T-cell (primary cell): ENCODE data around the gene MECP2. TPM values are rescaled to one million over a fixed set of nuclear protein-coding genes. Genes with fewer than 3 reads are reported as not detected.
A peak's percentile ranks its signal among the peaks of the same experiment; 100 is the strongest.
"Not testable (repeated sequence)": the region's sequence is repeated elsewhere in the genome, so short reads cannot be mapped to it uniquely, and the experiment has no call there.

Source experiments
- ATAC-seq, 4 experiments: fragments of 200-7000 bp in 3 of 4; fragments of 150-1000 bp in 1 of 4; cut with Tn5 transposase; replicated peaks in 1 of 4; 1 replicate in 3 of 4; 2 replicates in 1 of 4; pipeline ENCODE4 v1.10.0; 2021; ENCODE audit warnings: moderate library complexity in 3 of 4, mild to moderate bottlenecking in 2 of 4, moderate number of reproducible peaks in 1 of 4
- CTCF ChIA-PET, 2 donors: fragments of 300-600 bp; sonication (Branson Sonifier 250); formaldehyde crosslinking; loops; one replicate each; lab custom pipeline; 2022; ENCODE audit warnings: antibody characterized with exemption in 2 of 2; lab: Charles Lee
- POLR2A ChIA-PET, 2 donors: fragments of 300-600 bp; sonication (Branson Sonifier 250); formaldehyde crosslinking; loops; one replicate each; lab custom pipeline; 2022; ENCODE audit warnings: antibody characterized with exemption in 2 of 2; lab: Charles Lee
- DNase-seq, 35 experiments: peaks; one replicate each; pipeline versions ENCODE4 v3.0.0 to v3.0.0-alpha.2; 2013 to 2023
- H3K27ac ChIP-seq: one replicate; pipeline ENCODE4 v1.5.1; 2013; ENCODE audit warnings: low read length
- H3K27me3 ChIP-seq, 2 experiments: replicated peaks in 1 of 2; 1 replicate in 1 of 2; 2 replicates in 1 of 2; pipeline versions ENCODE4 v1.6.1 to v1.7.0; 2013; ENCODE audit warnings: low read length in 1 of 2, mixed read lengths in 1 of 2; ENCODE audit not compliant: control insufficient read depth in 2 of 2, insufficient read depth in 2 of 2; ENCODE audit errors: extremely low read depth in 1 of 2
- H3K36me3 ChIP-seq, 2 donors: 1 replicate in 1 of 2; 2 replicates in 1 of 2; pipeline versions ENCODE4 v1.6.1 to v1.7.0; 2013; ENCODE audit warnings: low read length in 1 of 2; ENCODE audit not compliant: control insufficient read depth in 2 of 2, insufficient read depth in 1 of 2; ENCODE audit errors: extremely low read depth in 1 of 2
- H3K4me1 ChIP-seq, 2 experiments: 1 replicate in 1 of 2; 2 replicates in 1 of 2; pipeline versions ENCODE4 v1.6.1 to v1.7.0; 2013; ENCODE audit warnings: low read length in 2 of 2, mixed read lengths in 1 of 2; ENCODE audit not compliant: insufficient read depth in 2 of 2, control insufficient read depth in 1 of 2; ENCODE audit errors: extremely low read depth in 1 of 2
- H3K4me3 ChIP-seq, 2 donors: 1 replicate in 1 of 2; 2 replicates in 1 of 2; pipeline versions ENCODE4 v1.5.1 to v1.7.0; 2013; ENCODE audit warnings: mild to moderate bottlenecking in 2 of 2, low read length in 1 of 2, moderate library complexity in 1 of 2; ENCODE audit not compliant: control insufficient read depth in 1 of 2; ENCODE audit errors: extremely low read depth in 1 of 2
- H3K9me3 ChIP-seq: 2 replicates; pipeline ENCODE4 v1.7.0; 2013
- H3K27ac Mint-ChIP-seq, 2 donors: one replicate each; pipeline ENCODE4 v1.8.0; 2020 to 2021; ENCODE audit warnings: mild to moderate bottlenecking in 2 of 2, mixed read lengths in 2 of 2
- H3K27me3 Mint-ChIP-seq, 2 donors: one replicate each; pipeline ENCODE4 v1.8.0; 2021 to 2022; ENCODE audit warnings: mixed read lengths in 2 of 2
- H3K36me3 Mint-ChIP-seq: one replicate; pipeline ENCODE4 v1.8.0; 2021; ENCODE audit warnings: mixed read lengths
- H3K4me1 Mint-ChIP-seq, 3 donors: one replicate each; pipeline ENCODE4 v1.8.0; 2020 to 2022; ENCODE audit warnings: mixed read lengths in 3 of 3, mild to moderate bottlenecking in 1 of 3
- H3K4me3 Mint-ChIP-seq, 3 donors: one replicate each; pipeline ENCODE4 v1.8.0; 2020 to 2022; ENCODE audit warnings: mild to moderate bottlenecking in 3 of 3, mixed read lengths in 3 of 3, moderate library complexity in 3 of 3
- H3K9me3 Mint-ChIP-seq, 3 donors: one replicate each; pipeline ENCODE4 v1.8.0; 2020 to 2022; ENCODE audit warnings: mixed read lengths in 3 of 3
- WGBS: methylation state at CpG from one replicate; pipeline ENCODE4 v1.1.5; 2013; ENCODE audit warnings: missing lambda C conversion rate; ENCODE audit not compliant: insufficient coverage; 5-methylcytosine and 5-hydroxymethylcytosine counted together
- total RNA-seq, 35 experiments: library from RNA in 6 of 35; stranded (reverse) in 6 of 35; fragments of 120-200 nt in 1 of 35; gene quantifications; one replicate each; pipeline versions ENCODE4 v1.2.1 to v1.2.4 and lab custom pipeline; 2013 to 2026

Gene MECP2
- total RNA-seq, 5 donors from 2014 or later (not counting 1 experiment from before 2014, with no cell fraction given), result 84.9 to 129 (median 100) TPM

DNA sequence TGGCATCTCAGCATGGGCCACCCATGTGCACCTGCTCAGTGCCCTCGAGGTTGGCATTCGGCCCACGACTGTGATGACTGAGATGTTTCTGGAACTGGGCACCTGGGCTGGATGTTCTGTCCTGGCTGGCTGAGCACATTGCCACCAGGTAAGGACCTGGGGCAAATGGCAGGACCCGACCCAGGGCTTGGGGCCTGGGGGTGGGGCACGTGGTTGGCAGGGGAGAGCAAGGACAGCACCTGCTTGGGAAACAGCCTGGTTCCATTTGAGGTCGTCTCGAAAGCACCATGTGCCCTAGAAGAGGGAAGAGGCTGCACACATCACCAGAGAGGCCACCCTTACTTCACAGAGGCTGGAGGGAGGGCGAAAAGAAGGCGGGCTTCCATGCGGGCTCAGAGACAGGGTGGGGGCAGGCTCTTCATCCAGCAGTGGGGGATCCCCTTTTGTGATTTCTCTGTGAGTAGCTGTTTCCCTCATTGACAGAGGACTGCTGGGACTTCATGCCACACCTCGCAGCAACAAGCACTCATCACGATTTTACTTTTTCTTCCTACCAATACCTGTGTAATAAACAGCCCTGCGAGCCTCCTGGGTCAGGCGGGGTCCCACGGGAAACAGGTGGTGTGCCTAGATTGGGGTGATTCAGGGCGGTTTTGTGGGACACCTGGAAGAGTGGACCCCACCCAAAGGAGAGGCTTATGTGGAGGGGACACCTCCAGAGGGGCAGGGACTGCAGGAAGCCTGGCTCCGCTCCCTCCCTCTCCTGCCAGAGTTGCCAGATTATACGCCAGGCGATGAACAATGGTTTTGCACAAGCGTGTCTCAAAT, 113.0 kb downstream of the MECP2 start:
- peak overlapping the region; percentile 95 to 98 for H3K27ac Mint-ChIP-seq
- ATAC-seq (peak; percentile 17 to 60 (median 32)), DNase-seq (peak in 13 of 35 experiments; percentile 3 to 73 (median 33))
- Histone ChIP-seq H3K9me3 (no peaks in the 10 kb centered on the region), H3K4me1 (peaks cover 17 to 77% of the 10 kb centered on the region in 2 experiments), H3K27ac (peak overlapping the region; percentile 93), H3K27me3 (no peaks in the 10 kb centered on the region), H3K36me3 (no peaks in the 10 kb centered on the region), H3K4me3 (no peak overlapping the region)
- ChIA-PET CTCF (interaction anchor here in 1 of 2 donors (0.6 kb wide), 1 partner anchor 103 kb away, joined by 3 read pairs; no protein-coding TSS in a partner anchor), POLR2A (interaction anchor here in 1 of 2 donors (0.5 kb wide), 1 partner anchor 386 kb away, joined by 21 read pairs; no protein-coding TSS in a partner anchor)
- peak overlapping the region; percentile 61 to 76 (median 76) for H3K4me3 Mint-ChIP-seq
- peaks cover 38 to 63% (median 52%) of the 10 kb centered on the region in 3 donors for H3K4me1 Mint-ChIP-seq
- peaks cover 0 to 10% of the 10 kb centered on the region in 2 donors for H3K27me3 Mint-ChIP-seq
- no peaks in the 10 kb centered on the region for H3K36me3 Mint-ChIP-seq
- 63% methylated on average over 3 of the region's 20 CpGs for WGBS
- no peaks in the 10 kb centered on the region for H3K9me3 Mint-ChIP-seq

GRCh38 chrX:153983321-153983801, 114.2 kb downstream of the MECP2 start:
- no peaks in the 10 kb centered on the region for H3K9me3 ChIP-seq
- no peaks in the 10 kb centered on the region for H3K9me3 Mint-ChIP-seq
- H3K4me1 ChIP-seq, result peaks cover 17 to 74% of the 10 kb centered on the region in 2 experiments
- no peaks in the 10 kb centered on the region for H3K27me3 ChIP-seq
- peak overlapping the region; percentile 17 to 77 (median 36) for H3K4me3 Mint-ChIP-seq
- ATAC-seq (no peak), DNase-seq (peak in 1 of 35 experiments; percentile 33)
- no peaks in the 10 kb centered on the region for H3K36me3 ChIP-seq
- H3K27ac ChIP-seq, result peak overlapping the region; percentile 93
- peak overlapping the region; percentile 95 to 98 for H3K27ac Mint-ChIP-seq
- peaks cover 0 to 6% of the 10 kb centered on the region in 2 donors for H3K27me3 Mint-ChIP-seq
- H3K4me1 Mint-ChIP-seq, result peaks cover 34 to 59% (median 49%) of the 10 kb centered on the region in 3 donors
- H3K36me3 Mint-ChIP-seq, result no peaks in the 10 kb centered on the region
- no peak overlapping the region for H3K4me3 ChIP-seq
- ChIA-PET CTCF (interaction anchor here in 1 of 2 donors (1.0 kb wide), 1 partner anchor 35 kb away, joined by 4 read pairs; no protein-coding TSS in a partner anchor), POLR2A (no interaction called here)
- 100% methylated on average over 3 of the region's 12 CpGs for WGBS

DNA sequence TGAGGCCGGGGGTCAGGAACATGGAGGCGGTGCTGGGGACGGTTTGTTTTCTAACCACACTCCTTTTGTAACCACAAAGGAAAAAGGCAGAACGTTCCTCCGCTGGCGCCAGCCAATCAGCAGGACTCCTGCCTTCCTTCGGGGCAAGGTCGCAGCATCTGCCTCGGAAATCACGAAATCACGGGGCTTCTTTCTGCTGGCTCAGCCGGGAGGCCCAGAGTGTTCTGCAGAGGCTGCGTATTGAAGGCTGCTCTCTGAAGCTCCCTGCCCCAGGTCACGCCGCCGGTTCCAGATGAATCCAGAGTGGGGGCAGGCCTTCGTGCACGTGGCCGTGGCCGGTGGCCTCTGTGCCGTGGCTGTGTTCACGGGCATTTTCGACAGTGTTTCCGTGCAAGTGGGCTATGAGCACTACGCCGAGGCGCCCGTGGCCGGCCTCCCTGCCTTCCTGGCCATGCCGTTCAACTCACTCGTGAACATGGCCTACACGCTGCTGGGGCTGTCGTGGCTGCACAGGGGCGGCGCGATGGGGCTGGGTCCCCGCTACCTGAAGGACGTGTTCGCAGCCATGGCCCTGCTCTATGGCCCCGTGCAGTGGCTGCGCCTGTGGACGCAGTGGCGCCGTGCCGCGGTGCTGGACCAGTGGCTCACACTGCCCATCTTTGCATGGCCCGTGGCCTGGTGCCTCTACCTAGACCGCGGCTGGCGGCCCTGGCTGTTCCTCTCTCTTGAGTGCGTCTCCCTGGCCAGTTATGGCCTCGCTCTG, 115.6 kb downstream of the MECP2 start:
- Histone ChIP-seq H3K9me3 (no peaks in the 10 kb centered on the region), H3K27me3 (no peaks in the 10 kb centered on the region), H3K4me3 (peak overlapping the region in 1 of 2 donors; percentile 25), H3K4me1 (peaks cover 17 to 70% of the 10 kb centered on the region in 2 experiments), H3K36me3 (no peaks in the 10 kb centered on the region), H3K27ac (peak overlapping the region; percentile 93)
- peak overlapping the region; percentile 74 to 77 (median 75) for H3K4me3 Mint-ChIP-seq
- H3K36me3 Mint-ChIP-seq, result no peaks in the 10 kb centered on the region
- H3K27ac Mint-ChIP-seq, result peak overlapping the region; percentile 95 to 98
- DNase-seq, result peak in 34 of 35 experiments; percentile 30 to 74 (median 46)
- peaks cover 0 to 3% of the 10 kb centered on the region in 2 donors for H3K27me3 Mint-ChIP-seq
- no peaks in the 10 kb centered on the region for H3K9me3 Mint-ChIP-seq
- POLR2A ChIA-PET, result no interaction called here
- H3K4me1 Mint-ChIP-seq, result peaks cover 34 to 54% (median 45%) of the 10 kb centered on the region in 3 donors
- whole genome bisulfite sequencing, result 43% methylated on average over 30 of the region's 52 CpGs
- CTCF ChIA-PET, result interaction anchor here (1.0 to 1.3 kb wide), 2 partner anchors 10 to 13 kb away, joined by 4 to 5 read pairs; partner anchors contain the start of gene HCFC1 (in 1 of the 2)
- peak; percentile 54 to 63 (median 58) for ATAC-seq

DNA sequence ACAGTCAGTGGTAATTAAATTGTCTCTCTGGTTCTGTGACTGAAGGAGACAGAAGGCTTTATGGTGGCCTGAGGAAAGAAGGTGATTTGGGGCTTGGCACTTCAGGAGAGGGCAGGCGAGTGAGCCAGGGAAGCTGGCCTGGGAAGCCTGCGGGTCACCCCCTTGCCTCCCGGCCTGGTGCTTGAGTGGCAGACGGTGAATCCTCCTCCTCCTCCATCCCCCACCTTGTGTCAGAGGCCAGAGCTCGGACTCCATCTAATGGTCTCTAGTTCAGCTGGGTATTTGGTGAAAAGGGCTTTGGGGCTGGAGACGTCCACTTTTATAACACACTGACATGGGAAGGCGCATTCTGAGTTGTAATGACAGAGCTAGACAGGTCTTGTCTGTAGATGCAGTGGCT, 116.3 kb downstream of the MECP2 start:
- ChIA-PET CTCF (interaction anchor here (0.7 to 1.3 kb wide), 3 partner anchors 10 to 12 kb away, joined by 4 to 5 read pairs (median 4); partner anchors contain the start of gene HCFC1 (in 1 of the 2)), POLR2A (interaction anchor here (0.6 to 0.7 kb wide), 3 partner anchors 24 to 345 kb away, joined by 4 to 10 read pairs (median 6); no protein-coding TSS in a partner anchor)
- Mint-ChIP-seq H3K36me3 (no peaks in the 10 kb centered on the region), H3K27me3 (peaks cover 0 to 3% of the 10 kb centered on the region in 2 donors), H3K4me1 (peaks cover 34 to 53% (median 45%) of the 10 kb centered on the region in 3 donors), H3K9me3 (no peaks in the 10 kb centered on the region), H3K27ac (peak overlapping the region; percentile 95 to 98), H3K4me3 (peak overlapping the region; percentile 74 to 77 (median 75))
- Histone ChIP-seq H3K4me1 (peaks cover 17 to 63% of the 10 kb centered on the region in 2 experiments), H3K4me3 (peak overlapping the region; percentile 25), H3K36me3 (no peaks in the 10 kb centered on the region), H3K27ac (peak overlapping the region; percentile 93), H3K27me3 (no peaks in the 10 kb centered on the region), H3K9me3 (no peaks in the 10 kb centered on the region)
- ATAC-seq (peak in 1 of 4 experiments; percentile 4), DNase-seq (no peak)
- no CpG with 5 or more reads among the region's 7 CpGs for WGBS

DNA sequence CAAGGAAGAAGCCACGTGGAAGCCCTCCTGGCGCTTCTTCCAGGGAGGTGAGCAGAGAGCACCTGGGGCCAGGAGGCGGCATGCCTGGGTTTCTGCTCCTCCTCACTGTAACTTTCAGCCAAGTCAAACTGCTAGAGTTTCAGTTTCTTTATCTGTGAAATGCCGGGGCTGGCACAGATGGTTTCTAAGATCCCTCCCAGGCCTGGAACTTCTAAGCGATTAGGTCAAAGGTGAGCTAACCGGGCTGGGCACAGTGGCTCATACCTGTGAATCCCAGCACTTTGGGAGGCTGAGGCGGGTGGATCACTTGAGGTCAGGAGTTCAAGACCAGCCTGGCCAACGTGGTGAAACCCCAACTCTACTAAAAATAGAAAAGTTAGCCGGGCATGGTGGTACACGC, 117.1 kb downstream of the MECP2 start:
- not testable (repeated sequence) for H3K36me3 ChIP-seq, H3K9me3 Mint-ChIP-seq, H3K27me3 ChIP-seq, H3K36me3 Mint-ChIP-seq, H3K9me3 ChIP-seq, H3K4me3 ChIP-seq, H3K27me3 Mint-ChIP-seq
- peak overlapping the region; percentile 93 to 98 for H3K27ac Mint-ChIP-seq
- ATAC-seq (peak; percentile 42 to 58 (median 46)), DNase-seq (peak in 1 of 35 experiments; percentile 44)
- peak overlapping the region; percentile 58 to 77 (median 74) for H3K4me3 Mint-ChIP-seq
- 0% methylated on average over 2 of the region's 10 CpGs for WGBS
- H3K27ac ChIP-seq, result peak overlapping the region; percentile 93
- ChIA-PET CTCF (interaction anchor here in 1 of 2 donors (1.3 kb wide), 1 partner anchor 9 kb away, joined by 4 read pairs; the partner anchor contains the start of gene HCFC1), POLR2A (interaction anchor here in 1 of 2 donors (0.5 kb wide), 1 partner anchor 88 kb away, joined by 12 read pairs; no protein-coding TSS in a partner anchor)
- H3K4me1 ChIP-seq, result peaks cover 17 to 55% of the 10 kb centered on the region in 2 experiments
- H3K4me1 Mint-ChIP-seq, result peaks cover 40 to 54% (median 47%) of the 10 kb centered on the region in 3 donors
